Activated CD4-positive, alpha-beta memory T cell treated with anti-CD3 and anti-CD28 coated beads, Interleukin-2, amount 10 ng/mL, durations not matched to agents 7 days and 5 days (primary cell): ENCODE results near the gene ZFYVE19. TPM values are rescaled to one million over a fixed set of nuclear protein-coding genes. Genes with fewer than 3 reads are reported as not detected.
A peak's percentile ranks its signal among the peaks of the same experiment; 100 is the strongest.

Source experiments
- CTCF ChIA-PET: fragments of 350-600 bp; sonication (Branson Sonifier 250); formaldehyde crosslinking; loops from one replicate; lab custom pipeline; 2021; ENCODE audit warnings: antibody characterized with exemption, inconsistent platforms; lab: Charles Lee
- POLR2A ChIA-PET: fragments of 350-600 bp; sonication (Branson Sonifier 250); formaldehyde crosslinking; loops from one replicate; lab custom pipeline; 2021; ENCODE audit warnings: antibody characterized with exemption; lab: Charles Lee
- DNase-seq: peaks from one replicate; pipeline ENCODE4 v3.0.0-alpha.2; 2020
- H3K27ac Mint-ChIP-seq: one replicate; pipeline ENCODE4 v1.8.0; 2021; ENCODE audit warnings: mild to moderate bottlenecking, mixed read lengths
- H3K27me3 Mint-ChIP-seq: one replicate; pipeline ENCODE4 v1.8.0; 2021; ENCODE audit warnings: mixed read lengths
- H3K36me3 Mint-ChIP-seq: one replicate; pipeline ENCODE4 v1.8.0; 2021; ENCODE audit warnings: low read depth, mixed read lengths
- H3K4me1 Mint-ChIP-seq: one replicate; pipeline ENCODE4 v1.8.0; 2021; ENCODE audit warnings: mixed read lengths
- H3K4me3 Mint-ChIP-seq: one replicate; pipeline ENCODE4 v1.8.0; 2021; ENCODE audit warnings: mild to moderate bottlenecking, mixed read lengths
- H3K9me3 Mint-ChIP-seq: one replicate; pipeline ENCODE4 v1.8.0; 2021; ENCODE audit warnings: mixed read lengths
- total RNA-seq, 2 experiments: library from RNA; stranded (reverse); gene quantifications; one replicate each; pipeline ENCODE4 v1.2.3, GENCODE V29; 2021

ZFYVE19 gene
- total RNA-seq, 2 experiments from 2014 or later, result 27.2 to 29.8 TPM

- peak; percentile 43 for DNase-seq
- Mint-ChIP-seq H3K27ac (no peak overlapping the region), H3K4me1 (peaks cover 24% of the 10 kb centered on the region), H3K9me3 (no peaks in the 10 kb centered on the region), H3K36me3 (no peaks in the 10 kb centered on the region), H3K27me3 (peaks cover 32% of the 10 kb centered on the region), H3K4me3 (peak overlapping the region; percentile 74)
- CTCF ChIA-PET, result interaction anchor here (0.7 to 2.5 kb wide), 4 partner anchors 14 to 255 kb away, joined by 3 to 20 read pairs (median 6); no protein-coding TSS in a partner anchor
- POLR2A ChIA-PET, result interaction anchor here (1.4 to 2.4 kb wide), 4 partner anchors 13 to 150 kb away, joined by 3 to 14 read pairs (median 6); partner anchors contain the start of gene VPS18
These were observed 37.8 kb downstream of the ZFYVE19 start for GRCh38 chr15:40844696-40845030.

- no peaks in the 10 kb centered on the region for H3K36me3 Mint-ChIP-seq
- H3K4me3 Mint-ChIP-seq, result peak overlapping the region; percentile 74
- peaks cover 31% of the 10 kb centered on the region for H3K27me3 Mint-ChIP-seq
- POLR2A ChIA-PET, result interaction anchor here (1.4 to 2.4 kb wide), 3 partner anchors 12 to 151 kb away, joined by 3 to 14 read pairs (median 6); partner anchors contain the start of gene VPS18
- no peak for DNase-seq
- H3K4me1 Mint-ChIP-seq, result peaks cover 24% of the 10 kb centered on the region
- H3K9me3 Mint-ChIP-seq, result no peaks in the 10 kb centered on the region
- no peak overlapping the region for H3K27ac Mint-ChIP-seq
- CTCF ChIA-PET, result interaction anchor here (0.7 to 2.5 kb wide), 4 partner anchors 14 to 255 kb away, joined by 3 to 20 read pairs (median 6); no protein-coding TSS in a partner anchor
These were observed 38.1 kb downstream of the ZFYVE19 start for GRCh38 chr15:40845036-40845435.

GRCh38 chr15:40845511-40846284 lies 38.8 kb downstream of the ZFYVE19 start:
- Mint-ChIP-seq H3K36me3 (no peaks in the 10 kb centered on the region), H3K9me3 (no peaks in the 10 kb centered on the region), H3K4me3 (no peak overlapping the region), H3K4me1 (peaks cover 24% of the 10 kb centered on the region), H3K27me3 (peaks cover 30% of the 10 kb centered on the region), H3K27ac (no peak overlapping the region)
- ChIA-PET POLR2A (interaction anchor here (1.4 kb wide), 1 partner anchor 151 kb away, joined by 3 read pairs; no protein-coding TSS in a partner anchor), CTCF (interaction anchor here (2.5 kb wide), 1 partner anchor 13 kb away, joined by 20 read pairs; no protein-coding TSS in a partner anchor)
- DNase-seq, result no peak

- Mint-ChIP-seq H3K9me3 (no peaks in the 10 kb centered on the region), H3K36me3 (no peaks in the 10 kb centered on the region), H3K27ac (no peak overlapping the region), H3K4me1 (peaks cover 24% of the 10 kb centered on the region), H3K27me3 (peaks cover 23% of the 10 kb centered on the region), H3K4me3 (no peak overlapping the region)
- DNase-seq, result no peak
- ChIA-PET CTCF (interaction anchor here (0.5 to 1.7 kb wide), 2 partner anchors 12 to 1938 kb away, joined by 3 to 13 read pairs; no protein-coding TSS in a partner anchor), POLR2A (no interaction called here)
These were observed 39.9 kb downstream of the ZFYVE19 start for GRCh38 chr15:40846841-40847222.

- no peak overlapping the region for H3K27ac Mint-ChIP-seq
- POLR2A ChIA-PET, result no interaction called here
- H3K4me3 Mint-ChIP-seq, result no peak overlapping the region
- no peaks in the 10 kb centered on the region for H3K9me3 Mint-ChIP-seq
- no peaks in the 10 kb centered on the region for H3K36me3 Mint-ChIP-seq
- H3K4me1 Mint-ChIP-seq, result peaks cover 24% of the 10 kb centered on the region
- H3K27me3 Mint-ChIP-seq, result peaks cover 18% of the 10 kb centered on the region
- DNase-seq, result no peak
- CTCF ChIA-PET, result interaction anchor here (0.5 to 1.7 kb wide), 2 partner anchors 11 to 1938 kb away, joined by 3 to 13 read pairs; no protein-coding TSS in a partner anchor
These were observed 40.5 kb downstream of the ZFYVE19 start for GRCh38 chr15:40847223-40847961.

GRCh38 chr15:40850576-40851112 lies 43.8 kb downstream of the ZFYVE19 start:
- no peaks in the 10 kb centered on the region for H3K9me3 Mint-ChIP-seq
- no peaks in the 10 kb centered on the region for H3K36me3 Mint-ChIP-seq
- peaks cover 12% of the 10 kb centered on the region for H3K4me1 Mint-ChIP-seq
- CTCF ChIA-PET, result interaction anchor here (2.3 kb wide), 1 partner anchor 8 kb away, joined by 22 read pairs; no protein-coding TSS in a partner anchor
- DNase-seq, result no peak
- H3K27ac Mint-ChIP-seq, result no peak overlapping the region
- POLR2A ChIA-PET, result no interaction called here
- no peak overlapping the region for H3K4me3 Mint-ChIP-seq
- H3K27me3 Mint-ChIP-seq, result peaks cover 3% of the 10 kb centered on the region

GRCh38 chr15:40852529-40852928 lies 45.6 kb downstream of the ZFYVE19 start:
- Mint-ChIP-seq H3K27me3 (peaks cover 1% of the 10 kb centered on the region), H3K4me3 (no peak overlapping the region), H3K4me1 (peaks cover 2% of the 10 kb centered on the region), H3K36me3 (no peaks in the 10 kb centered on the region), H3K27ac (no peak overlapping the region), H3K9me3 (no peaks in the 10 kb centered on the region)
- CTCF ChIA-PET, result interaction anchor here (1.0 to 9.9 kb wide), 2 partner anchors 33 to 38 kb away, joined by 5 to 216 read pairs; no protein-coding TSS in a partner anchor
- POLR2A ChIA-PET, result no interaction called here
- no peak for DNase-seq

- Mint-ChIP-seq H3K9me3 (no peaks in the 10 kb centered on the region), H3K27ac (no peak overlapping the region), H3K4me3 (no peak overlapping the region), H3K4me1 (peaks cover 9% of the 10 kb centered on the region), H3K27me3 (peaks cover 1% of the 10 kb centered on the region), H3K36me3 (no peaks in the 10 kb centered on the region)
- no peak for DNase-seq
- ChIA-PET POLR2A (no interaction called here), CTCF (interaction anchor here (9.9 kb wide), 1 partner anchor 37 kb away, joined by 216 read pairs; no protein-coding TSS in a partner anchor)
These were observed 46.5 kb downstream of the ZFYVE19 start for GRCh38 chr15:40853241-40853890.

- Mint-ChIP-seq H3K36me3 (no peaks in the 10 kb centered on the region), H3K4me3 (no peak overlapping the region), H3K4me1 (peaks cover 15% of the 10 kb centered on the region), H3K27ac (no peak overlapping the region), H3K9me3 (no peaks in the 10 kb centered on the region), H3K27me3 (peaks cover 1% of the 10 kb centered on the region)
- ChIA-PET POLR2A (interaction anchor here (1.0 kb wide), 1 partner anchor 10 kb away, joined by 3 read pairs; the partner anchor contains the start of gene SPINT1), CTCF (interaction anchor here (1.7 to 9.9 kb wide), 2 partner anchors 36 to 41 kb away, joined by 15 to 216 read pairs; partner anchors contain the start of gene VPS18)
- no peak for DNase-seq
These were observed 47.3 kb downstream of the ZFYVE19 start for GRCh38 chr15:40854161-40854560.

- CTCF ChIA-PET, result interaction anchor here (0.8 to 9.9 kb wide), 4 partner anchors 11 to 39 kb away, joined by 3 to 216 read pairs (median 9); partner anchors contain the start of gene VPS18
- DNase-seq, result no peak
- POLR2A ChIA-PET, result interaction anchor here (1.7 kb wide), 1 partner anchor 38 kb away, joined by 8 read pairs; the partner anchor contains the start of gene VPS18
- Mint-ChIP-seq H3K36me3 (no peaks in the 10 kb centered on the region), H3K4me1 (peaks cover 18% of the 10 kb centered on the region), H3K9me3 (no peaks in the 10 kb centered on the region), H3K4me3 (no peak overlapping the region), H3K27me3 (peaks cover 1% of the 10 kb centered on the region), H3K27ac (no peak overlapping the region)
These were observed 48.9 kb downstream of the ZFYVE19 start for GRCh38 chr15:40855706-40856234.

GRCh38 chr15:40856746-40857145 lies 49.9 kb downstream of the ZFYVE19 start:
- peaks cover 18% of the 10 kb centered on the region for H3K4me1 Mint-ChIP-seq
- no peak overlapping the region for H3K27ac Mint-ChIP-seq
- ChIA-PET CTCF (interaction anchor here (0.6 to 9.9 kb wide), 9 partner anchors 25 to 374 kb away, joined by 3 to 216 read pairs (median 10); partner anchors contain the start of genes CHP1 and EXD1), POLR2A (interaction anchor here (0.5 to 3.8 kb wide), 4 partner anchors 12 to 38 kb away, joined by 3 to 51 read pairs (median 4); partner anchors contain the start of genes PPP1R14D, SPINT1 and VPS18)
- H3K27me3 Mint-ChIP-seq, result no peaks in the 10 kb centered on the region
- H3K36me3 Mint-ChIP-seq, result no peaks in the 10 kb centered on the region
- DNase-seq, result no peak
- H3K4me3 Mint-ChIP-seq, result no peak overlapping the region
- no peaks in the 10 kb centered on the region for H3K9me3 Mint-ChIP-seq
